ENCODE results near the gene HSPA12A. TPM values are rescaled to one million over a fixed set of nuclear protein-coding genes. Genes with fewer than 3 reads are reported as not detected.

Gene HSPA12A
- total RNA-seq, 1 donor from 2014 or later, result 86.9 TPM

GRCh38 chr10:116633216-116633600 is 109.2 kb downstream of the HSPA12A start:
- DNase-seq (ENCODE audit: low spot score), result no peak

GRCh38 chr10:116632596-116633215 is 109.7 kb downstream of the HSPA12A start:
- DNase-seq (ENCODE audit: low spot score), result peak; percentile 55

GRCh38 chr10:116631871-116632295 is 110.5 kb downstream of the HSPA12A start:
- peak; percentile 57 for DNase-seq (ENCODE audit: low spot score)

- DNase-seq (ENCODE audit: low spot score), result no peak
Observed at GRCh38 chr10:116630020-116630419, 112.3 kb downstream of the HSPA12A start.

- DNase-seq (ENCODE audit: low spot score), result no peak
Observed at GRCh38 chr10:116629340-116629739, 113.0 kb downstream of the HSPA12A start.

- DNase-seq (ENCODE audit: low spot score), result peak; percentile 78
Observed at GRCh38 chr10:116627386-116627933, 114.9 kb downstream of the HSPA12A start.

GRCh38 chr10:116626815-116627214 is 115.6 kb downstream of the HSPA12A start:
- peak; percentile 59 for DNase-seq (ENCODE audit: low spot score)

GRCh38 chr10:116625845-116626244 is 116.5 kb downstream of the HSPA12A start:
- DNase-seq (ENCODE audit: low spot score), result peak; percentile 73

- peak; percentile 51 for DNase-seq (ENCODE audit: low spot score)
Observed at GRCh38 chr10:116621934-116622655, 120.3 kb downstream of the HSPA12A start.

- DNase-seq (ENCODE audit: low spot score), result peak; percentile 74
Observed at GRCh38 chr10:116621476-116621875, 120.9 kb downstream of the HSPA12A start.

Other genes with a start within 250 kb of the HSPA12A start
- gene PNLIP, start 196.6 kb downstream of the HSPA12A start, total RNA-seq, result 1.5 TPM
- 0.90 TPM for gene PNLIPRP1, start 151.6 kb downstream of the HSPA12A start, total RNA-seq
- gene PNLIPRP2, start 121.6 kb downstream of the HSPA12A start, total RNA-seq, result 1.1 TPM
- gene ENO4, start 106.9 kb upstream of the HSPA12A start, total RNA-seq, result 0.45 TPM